ENCODE measurements around the gene STK11IP. TPM values are rescaled to one million over a fixed set of nuclear protein-coding genes. Genes with fewer than 3 reads are reported as not detected.

Gene STK11IP
- polyA plus RNA-seq, 1 donor: 28.0 TPM

GRCh38 chr2:219571311-219572236 is 26.1 kb upstream of the STK11IP start, which contains the start of gene OBSL1:
Gene OBSL1, minus strand, starts transcription at chr2:219571539. Its CDS starts 307 bp downstream, at chr2:219571232.
- H3K27me3 ChIP-seq (ENCODE audit: control insufficient read depth, insufficient read depth, low read length): no peaks in the 10 kb centered on the region
- DNase-seq: peak; percentile 74 to 85
- H3K4me3 ChIP-seq (ENCODE audit: low read length): peak within 1 kb of the TSS; percentile 63
- peak within 1 kb of the TSS; percentile 66 for H3K27ac ChIP-seq (ENCODE audit: low read length)
- WGBS (ENCODE audit: insufficient coverage, low lambda C conversion rate): no CpG with 5 or more reads among the region's 42 CpGs
- H3K36me3 ChIP-seq (ENCODE audit: control insufficient read depth, insufficient read depth, low read length): peaks cover 16% of the 10 kb centered on the region
- H3K9me3 ChIP-seq (ENCODE audit: control insufficient read depth, low read depth, low read length): peaks cover 4% of the 10 kb centered on the region
- H3K4me1 ChIP-seq (ENCODE audit: control insufficient read depth, insufficient read depth, low read length): peaks cover 18% of the 10 kb centered on the region

DNA sequence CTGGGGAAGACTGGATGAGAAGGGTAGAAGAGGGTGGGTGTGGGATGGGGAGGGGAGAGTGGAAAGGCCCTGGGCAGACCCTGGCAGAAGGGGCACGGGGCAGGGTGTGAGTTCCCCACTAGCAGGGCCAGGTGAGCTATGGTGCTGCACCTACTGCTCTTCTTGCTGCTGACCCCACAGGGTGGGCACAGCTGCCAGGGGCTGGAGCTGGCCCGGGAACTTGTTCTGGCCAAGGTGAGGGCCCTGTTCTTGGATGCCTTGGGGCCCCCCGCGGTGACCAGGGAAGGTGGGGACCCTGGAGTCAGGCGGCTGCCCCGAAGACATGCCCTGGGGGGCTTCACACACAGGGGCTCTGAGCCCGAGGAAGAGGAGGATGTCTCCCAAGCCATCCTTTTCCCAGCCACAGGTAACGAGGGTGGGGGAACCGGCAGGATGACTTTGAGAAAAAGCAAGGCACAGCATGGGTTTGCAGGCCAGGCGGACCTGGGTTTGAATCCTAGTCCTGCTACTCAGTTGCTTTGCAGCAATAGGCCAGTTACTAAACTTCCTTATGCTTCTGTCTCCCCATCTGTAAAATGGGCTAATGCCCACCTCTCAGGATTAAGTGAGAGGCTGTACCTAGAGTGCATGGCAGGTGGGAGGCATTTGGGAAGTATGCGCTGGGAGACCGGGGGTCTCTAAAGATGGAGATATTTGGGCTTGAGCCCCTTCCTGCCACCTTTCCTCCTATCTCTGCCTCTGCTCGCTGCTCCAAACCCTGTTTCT is 25.2 kb upstream of the STK11IP start, which contains the start of gene INHA:
Gene INHA (plus strand): TSS at position 74 of the 765 bp plus-strand sequence. CDS start 65 bp downstream, at position 139.
- Histone ChIP-seq H3K36me3 (ENCODE audit: control insufficient read depth, insufficient read depth, low read length) (peaks cover 8% of the 10 kb centered on the region), H3K9me3 (ENCODE audit: control insufficient read depth, low read depth, low read length) (peaks cover 4% of the 10 kb centered on the region), H3K4me1 (ENCODE audit: control insufficient read depth, insufficient read depth, low read length) (peaks cover 26% of the 10 kb centered on the region), H3K27ac (ENCODE audit: low read length) (peak within 1 kb of the TSS; percentile 53), H3K27me3 (ENCODE audit: control insufficient read depth, insufficient read depth, low read length) (peaks cover 3% of the 10 kb centered on the region), H3K4me3 (ENCODE audit: low read length) (peak within 1 kb of the TSS; percentile 63)
- WGBS (ENCODE audit: insufficient coverage, low lambda C conversion rate): 100% methylated on average over 1 of the region's 13 CpGs
- no peak for DNase-seq

DNA sequence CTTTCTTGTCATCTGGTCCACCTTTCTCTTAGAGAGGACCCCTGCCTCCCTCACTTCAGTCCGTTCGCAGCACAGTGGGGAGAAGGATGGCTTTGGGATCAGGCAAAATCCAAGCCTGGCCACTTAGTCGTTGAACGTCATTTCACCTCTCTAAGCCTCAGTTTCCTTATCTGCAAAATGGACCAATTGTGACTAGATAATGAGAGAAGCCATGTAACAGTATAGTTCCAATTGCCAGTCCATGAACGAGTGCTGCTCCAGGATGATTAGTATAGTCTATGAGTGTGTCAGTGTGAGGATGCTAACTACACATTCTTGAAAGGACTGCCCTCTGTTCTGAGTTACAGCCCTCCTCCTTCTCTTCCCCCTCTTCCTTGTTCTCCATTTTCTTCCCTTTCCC is 24.5 kb upstream of the STK11IP start:
- peaks cover 26% of the 10 kb centered on the region for H3K4me1 ChIP-seq (ENCODE audit: control insufficient read depth, insufficient read depth, low read length)
- DNase-seq: no peak
- peaks cover 4% of the 10 kb centered on the region for H3K36me3 ChIP-seq (ENCODE audit: control insufficient read depth, insufficient read depth, low read length)
- H3K9me3 ChIP-seq (ENCODE audit: control insufficient read depth, low read depth, low read length): peaks cover 4% of the 10 kb centered on the region
- no peak overlapping the region for H3K27ac ChIP-seq (ENCODE audit: low read length)
- no CpG with 5 or more reads among the region's 5 CpGs for WGBS (ENCODE audit: insufficient coverage, low lambda C conversion rate)
- H3K4me3 ChIP-seq (ENCODE audit: low read length): no peak overlapping the region
- peaks cover 3% of the 10 kb centered on the region for H3K27me3 ChIP-seq (ENCODE audit: control insufficient read depth, insufficient read depth, low read length)

DNA sequence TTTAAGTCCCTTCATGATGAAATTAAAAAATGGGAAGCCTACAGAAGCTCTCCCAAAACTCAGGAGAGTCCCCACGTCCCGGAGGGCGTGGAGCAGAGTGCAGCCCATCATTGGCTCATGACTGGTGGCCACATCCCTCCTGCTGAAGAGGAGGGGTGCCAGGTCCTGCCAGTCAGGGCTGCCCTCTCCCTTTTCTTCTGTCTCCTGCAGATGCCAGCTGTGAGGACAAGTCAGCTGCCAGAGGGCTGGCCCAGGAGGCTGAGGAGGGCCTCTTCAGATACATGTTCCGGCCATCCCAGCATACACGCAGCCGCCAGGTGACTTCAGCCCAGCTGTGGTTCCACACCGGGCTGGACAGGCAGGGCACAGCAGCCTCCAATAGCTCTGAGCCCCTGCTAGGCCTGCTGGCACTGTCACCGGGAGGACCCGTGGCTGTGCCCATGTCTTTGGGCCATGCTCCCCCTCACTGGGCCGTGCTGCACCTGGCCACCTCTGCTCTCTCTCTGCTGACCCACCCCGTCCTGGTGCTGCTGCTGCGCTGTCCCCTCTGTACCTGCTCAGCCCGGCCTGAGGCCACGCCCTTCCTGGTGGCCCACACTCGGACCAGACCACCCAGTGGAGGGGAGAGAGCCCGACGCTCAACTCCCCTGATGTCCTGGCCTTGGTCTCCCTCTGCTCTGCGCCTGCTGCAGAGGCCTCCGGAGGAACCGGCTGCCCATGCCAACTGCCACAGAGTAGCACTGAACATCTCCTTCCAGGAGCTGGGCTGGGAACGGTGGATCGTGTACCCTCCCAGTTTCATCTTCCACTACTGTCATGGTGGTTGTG is 23.0 kb upstream of the STK11IP start:
- no peak for DNase-seq
- WGBS (ENCODE audit: insufficient coverage, low lambda C conversion rate): no CpG with 5 or more reads among the region's 22 CpGs
- peaks cover 3% of the 10 kb centered on the region for H3K27me3 ChIP-seq (ENCODE audit: control insufficient read depth, insufficient read depth, low read length)

GRCh38 chr2:219575566-219576504 is 21.8 kb upstream of the STK11IP start:
- WGBS (ENCODE audit: insufficient coverage, low lambda C conversion rate): no CpG with 5 or more reads among the region's 6 CpGs
- Histone ChIP-seq H3K4me3 (ENCODE audit: low read length) (no peak overlapping the region), H3K4me1 (ENCODE audit: control insufficient read depth, insufficient read depth, low read length) (peaks cover 19% of the 10 kb centered on the region), H3K27ac (ENCODE audit: low read length) (no peak overlapping the region), H3K27me3 (ENCODE audit: control insufficient read depth, insufficient read depth, low read length) (peaks cover 3% of the 10 kb centered on the region), H3K9me3 (ENCODE audit: control insufficient read depth, low read depth, low read length) (no peaks in the 10 kb centered on the region), H3K36me3 (ENCODE audit: control insufficient read depth, insufficient read depth, low read length) (no peaks in the 10 kb centered on the region)
- no peak for DNase-seq

More for the DNA sequence above, 23.0 kb upstream of the STK11IP start:
- Histone ChIP-seq H3K27ac (ENCODE audit: low read length) (no peak overlapping the region), H3K36me3 (ENCODE audit: control insufficient read depth, insufficient read depth, low read length) (no peaks in the 10 kb centered on the region), H3K4me3 (ENCODE audit: low read length) (no peak overlapping the region), H3K4me1 (ENCODE audit: control insufficient read depth, insufficient read depth, low read length) (peaks cover 25% of the 10 kb centered on the region), H3K9me3 (ENCODE audit: control insufficient read depth, low read depth, low read length) (peaks cover 4% of the 10 kb centered on the region)

- peak; percentile 68 to 85 for DNase-seq
- no CpG with 5 or more reads among the region's 15 CpGs for WGBS (ENCODE audit: insufficient coverage, low lambda C conversion rate)
- Histone ChIP-seq H3K27ac (ENCODE audit: low read length) (peak overlapping the region; percentile 3), H3K4me1 (ENCODE audit: control insufficient read depth, insufficient read depth, low read length) (peaks cover 17% of the 10 kb centered on the region), H3K9me3 (ENCODE audit: control insufficient read depth, low read depth, low read length) (no peaks in the 10 kb centered on the region), H3K27me3 (ENCODE audit: control insufficient read depth, insufficient read depth, low read length) (peaks cover 3% of the 10 kb centered on the region), H3K36me3 (ENCODE audit: control insufficient read depth, insufficient read depth, low read length) (no peaks in the 10 kb centered on the region), H3K4me3 (ENCODE audit: low read length) (no peak overlapping the region)
These were observed 20.9 kb upstream of the STK11IP start for GRCh38 chr2:219576505-219577388.

GRCh38 chr2:219578811-219579613 is 18.6 kb upstream of the STK11IP start:
- Histone ChIP-seq H3K9me3 (ENCODE audit: control insufficient read depth, low read depth, low read length) (no peaks in the 10 kb centered on the region), H3K36me3 (ENCODE audit: control insufficient read depth, insufficient read depth, low read length) (no peaks in the 10 kb centered on the region), H3K4me1 (ENCODE audit: control insufficient read depth, insufficient read depth, low read length) (peaks cover 8% of the 10 kb centered on the region), H3K4me3 (ENCODE audit: low read length) (no peak overlapping the region), H3K27me3 (ENCODE audit: control insufficient read depth, insufficient read depth, low read length) (peaks cover 3% of the 10 kb centered on the region), H3K27ac (ENCODE audit: low read length) (no peak overlapping the region)
- no peak for DNase-seq
- 90% methylated on average over 5 of the region's 8 CpGs for WGBS (ENCODE audit: insufficient coverage, low lambda C conversion rate)

GRCh38 chr2:219581346-219581745 is 16.3 kb upstream of the STK11IP start:
- no peak for DNase-seq
- Histone ChIP-seq H3K27ac (ENCODE audit: low read length) (no peak overlapping the region), H3K9me3 (ENCODE audit: control insufficient read depth, low read depth, low read length) (no peaks in the 10 kb centered on the region), H3K36me3 (ENCODE audit: control insufficient read depth, insufficient read depth, low read length) (no peaks in the 10 kb centered on the region), H3K27me3 (ENCODE audit: control insufficient read depth, insufficient read depth, low read length) (peaks cover 6% of the 10 kb centered on the region), H3K4me3 (ENCODE audit: low read length) (no peak overlapping the region), H3K4me1 (ENCODE audit: control insufficient read depth, insufficient read depth, low read length) (peaks cover 8% of the 10 kb centered on the region)
- no CpG with 5 or more reads among the region's 2 CpGs for WGBS (ENCODE audit: insufficient coverage, low lambda C conversion rate)
